ENCODE results near the gene PADI1. TPM values are rescaled to one million over a fixed set of nuclear protein-coding genes. Genes with fewer than 3 reads are reported as not detected.
A peak's percentile ranks its signal among the peaks of the same experiment; 100 is the strongest.

The PADI1 gene
- total RNA-seq, 4 donors from 2014 or later: 0.27 to 2.5 (median 2.3) TPM; not detected in 1

GRCh38 chr1:17273096-17273495 lies 68.2 kb downstream of the PADI1 start:
- WGBS, 2 donors (ENCODE audit: low coverage in 1 of 2): 80% methylated on average over 1 of the region's 13 CpGs; no CpG with 5 or more reads in 1 of the 2 donors
- ATAC-seq: no peak

GRCh38 chr1:17274186-17275170 lies 69.5 kb downstream of the PADI1 start:
- no peaks in the 10 kb centered on the region for H3K36me3 ChIP-seq
- H3K9me3 ChIP-seq: no peaks in the 10 kb centered on the region
- no peak for ATAC-seq
- H3K27ac ChIP-seq: no peak overlapping the region
- TF ChIP-seq POLR2A (IDR thresholded peaks at IDR 0.05) (no peak), EP300 (IDR thresholded peaks at IDR 0.05) (no peak), CTCF (IDR thresholded peaks at IDR 0.05) (peak in 1 of 4 experiments; percentile 25), POLR2AphosphoS5 (IDR thresholded peaks at IDR 0.05) (no peak)
- WGBS, 2 donors (ENCODE audit: low coverage in 1 of 2): 52 to 63% methylated on average over 2 to 4 of the region's 15 CpGs
- H3K4me3 ChIP-seq: no peak overlapping the region
- peaks cover 48% of the 10 kb centered on the region for H3K27me3 ChIP-seq
- H3K4me1 ChIP-seq: no peaks in the 10 kb centered on the region

More at GRCh38 chr1:17273096-17273495, 68.2 kb downstream of the PADI1 start:
- Histone ChIP-seq H3K36me3 (no peaks in the 10 kb centered on the region), H3K27ac (no peak overlapping the region), H3K27me3 (peaks cover 47% of the 10 kb centered on the region), H3K4me3 (no peak overlapping the region), H3K9me3 (no peaks in the 10 kb centered on the region), H3K4me1 (no peaks in the 10 kb centered on the region)
- no peak for TF ChIP-seq POLR2A (IDR thresholded peaks at IDR 0.05)
- no peak for TF ChIP-seq POLR2AphosphoS5 (IDR thresholded peaks at IDR 0.05)
- TF ChIP-seq EP300 (IDR thresholded peaks at IDR 0.05): no peak
- no peak for TF ChIP-seq CTCF (IDR thresholded peaks at IDR 0.05)

GRCh38 chr1:17276568-17276967 lies 71.6 kb downstream of the PADI1 start:
- no peak for ATAC-seq
- no peak overlapping the region for H3K27ac ChIP-seq
- no peaks in the 10 kb centered on the region for H3K9me3 ChIP-seq
- H3K4me1 ChIP-seq: no peaks in the 10 kb centered on the region
- no peaks in the 10 kb centered on the region for H3K36me3 ChIP-seq
- H3K27me3 ChIP-seq: peaks cover 61% of the 10 kb centered on the region
- 50% methylated on average over 2 of the region's 11 CpGs; no CpG with 5 or more reads in 1 of the 2 donors for WGBS, 2 donors (ENCODE audit: low coverage in 1 of 2)
- TF ChIP-seq POLR2A (IDR thresholded peaks at IDR 0.05) (no peak), EP300 (IDR thresholded peaks at IDR 0.05) (no peak), POLR2AphosphoS5 (IDR thresholded peaks at IDR 0.05) (no peak), CTCF (IDR thresholded peaks at IDR 0.05) (no peak)
- H3K4me3 ChIP-seq: no peak overlapping the region

- WGBS, 2 donors (ENCODE audit: low coverage in 1 of 2): 78% methylated on average over 7 of the region's 8 CpGs; no CpG with 5 or more reads in 1 of the 2 donors
Measured at GRCh38 chr1:17277511-17278159, 72.7 kb downstream of the PADI1 start.

More at GRCh38 chr1:17277511-17278159, 72.7 kb downstream of the PADI1 start:
- Histone ChIP-seq H3K36me3 (no peaks in the 10 kb centered on the region), H3K4me3 (no peak overlapping the region), H3K27ac (no peak overlapping the region), H3K9me3 (no peaks in the 10 kb centered on the region), H3K27me3 (peaks cover 67% of the 10 kb centered on the region), H3K4me1 (no peaks in the 10 kb centered on the region)
- TF ChIP-seq CTCF (IDR thresholded peaks at IDR 0.05) (no peak), EP300 (IDR thresholded peaks at IDR 0.05) (no peak), POLR2AphosphoS5 (IDR thresholded peaks at IDR 0.05) (no peak), POLR2A (IDR thresholded peaks at IDR 0.05) (no peak)
- ATAC-seq: no peak
